Endothelial cell (in vitro differentiated cells): ENCODE measurements around the gene UNK. TPM values are rescaled to one million over a fixed set of nuclear protein-coding genes. Genes with fewer than 3 reads are reported as not detected.

Experiments used
- DNase-seq: peaks from one replicate; pipeline ENCODE4 v3.0.0; 2021; ENCODE audit warnings: low spot score
- H3K27ac Mint-ChIP-seq: one replicate; pipeline ENCODE4 v1.8.0; 2021; ENCODE audit warnings: mixed read lengths, inconsistent platforms; ENCODE audit not compliant: unreplicated experiment
- H3K27me3 Mint-ChIP-seq: one replicate; pipeline ENCODE4 v1.8.0; 2021; ENCODE audit warnings: mild to moderate bottlenecking, moderate library complexity, mixed read lengths, inconsistent platforms; ENCODE audit not compliant: unreplicated experiment
- H3K36me3 Mint-ChIP-seq: one replicate; pipeline ENCODE4 v1.8.0; 2021; ENCODE audit warnings: mild to moderate bottlenecking, low read depth, mixed read lengths, inconsistent platforms; ENCODE audit not compliant: unreplicated experiment
- H3K4me1 Mint-ChIP-seq: one replicate; pipeline ENCODE4 v1.8.0; 2021; ENCODE audit warnings: mild to moderate bottlenecking, mixed read lengths, inconsistent platforms; ENCODE audit not compliant: unreplicated experiment
- H3K4me3 Mint-ChIP-seq: one replicate; pipeline ENCODE4 v1.8.0; 2021; ENCODE audit warnings: mild to moderate bottlenecking, mixed read lengths, inconsistent platforms; ENCODE audit not compliant: unreplicated experiment
- H3K9me3 Mint-ChIP-seq: one replicate; pipeline ENCODE4 v1.8.0; 2021; ENCODE audit warnings: mixed read lengths, inconsistent platforms; ENCODE audit not compliant: unreplicated experiment
- CTCF ChIP-seq: fragments of 200-600 bp; sonication (generic); IDR thresholded peaks from one replicate; pipeline ENCODE4 v1.5.0; 2021; ENCODE audit warnings: antibody characterized with exemption; ENCODE audit not compliant: unreplicated experiment
- total RNA-seq: library from RNA; stranded (reverse); fragmentation: NEBNext Ultra II Directional; extraction: Animal tissue kit (Norgen Biotek cat#: 25700); gene quantifications from one replicate; pipeline ENCODE4 v1.2.1, GENCODE V29; 2021; ENCODE audit not compliant: unreplicated experiment

UNK gene
- total RNA-seq, 1 donor from 2014 or later: 28.8 TPM

- H3K4me3 Mint-ChIP-seq: no peak overlapping the region
- no peaks in the 10 kb centered on the region for H3K4me1 Mint-ChIP-seq
- no peak overlapping the region for H3K27ac Mint-ChIP-seq
- H3K36me3 Mint-ChIP-seq: no peaks in the 10 kb centered on the region
- H3K9me3 Mint-ChIP-seq: no peaks in the 10 kb centered on the region
- peaks cover 10% of the 10 kb centered on the region for H3K27me3 Mint-ChIP-seq
- TF ChIP-seq CTCF: no peak
- DNase-seq: no peak
Measured at GRCh38 chr17:75763269-75763607, 21.4 kb upstream of the UNK start.

GRCh38 chr17:75763613-75764416 is 20.8 kb upstream of the UNK start:
- no peaks in the 10 kb centered on the region for H3K36me3 Mint-ChIP-seq
- H3K9me3 Mint-ChIP-seq: no peaks in the 10 kb centered on the region
- TF ChIP-seq CTCF: no peak
- H3K4me3 Mint-ChIP-seq: no peak overlapping the region
- H3K4me1 Mint-ChIP-seq: no peaks in the 10 kb centered on the region
- peaks cover 9% of the 10 kb centered on the region for H3K27me3 Mint-ChIP-seq
- DNase-seq: no peak
- H3K27ac Mint-ChIP-seq: no peak overlapping the region

GRCh38 chr17:75764417-75764710 is 20.2 kb upstream of the UNK start:
- no peaks in the 10 kb centered on the region for H3K36me3 Mint-ChIP-seq
- DNase-seq: no peak
- H3K9me3 Mint-ChIP-seq: no peaks in the 10 kb centered on the region
- no peak overlapping the region for H3K27ac Mint-ChIP-seq
- no peaks in the 10 kb centered on the region for H3K4me1 Mint-ChIP-seq
- H3K27me3 Mint-ChIP-seq: peaks cover 8% of the 10 kb centered on the region
- no peak for TF ChIP-seq CTCF
- H3K4me3 Mint-ChIP-seq: no peak overlapping the region

- Mint-ChIP-seq H3K27ac (peak within 1 kb of the TSS; percentile 48), H3K9me3 (no peaks in the 10 kb centered on the region), H3K4me1 (no peaks in the 10 kb centered on the region), H3K36me3 (no peaks in the 10 kb centered on the region), H3K4me3 (peak within 1 kb of the TSS; percentile 51), H3K27me3 (peaks cover 8% of the 10 kb centered on the region)
- peak; percentile 62 for DNase-seq
- no peak for TF ChIP-seq CTCF
Measured at GRCh38 chr17:75764711-75765421, 19.7 kb upstream of the UNK start, which contains the start of gene GALK1. Gene GALK1 (minus strand): TSS chr17:75765192. CDS start chr17:75765136, 56 bp downstream.

GRCh38 chr17:75765981-75766380 is 18.6 kb upstream of the UNK start:
- no peaks in the 10 kb centered on the region for H3K9me3 Mint-ChIP-seq
- H3K27me3 Mint-ChIP-seq: peaks cover 8% of the 10 kb centered on the region
- H3K27ac Mint-ChIP-seq: no peak overlapping the region
- no peak for DNase-seq
- no peaks in the 10 kb centered on the region for H3K36me3 Mint-ChIP-seq
- no peak overlapping the region for H3K4me3 Mint-ChIP-seq
- no peaks in the 10 kb centered on the region for H3K4me1 Mint-ChIP-seq
- TF ChIP-seq CTCF: no peak
